HG03045 (cell line): ENCODE data around the gene JAZF1.

Experiments used
- ATAC-seq: cut with Tn5 transposase; IDR thresholded peaks from one replicate; pipeline ENCODE4 v1.9.1; 2021; ENCODE audit warnings: mild to moderate bottlenecking, moderate library complexity; ENCODE audit not compliant: unreplicated experiment

Gene JAZF1

DNA sequence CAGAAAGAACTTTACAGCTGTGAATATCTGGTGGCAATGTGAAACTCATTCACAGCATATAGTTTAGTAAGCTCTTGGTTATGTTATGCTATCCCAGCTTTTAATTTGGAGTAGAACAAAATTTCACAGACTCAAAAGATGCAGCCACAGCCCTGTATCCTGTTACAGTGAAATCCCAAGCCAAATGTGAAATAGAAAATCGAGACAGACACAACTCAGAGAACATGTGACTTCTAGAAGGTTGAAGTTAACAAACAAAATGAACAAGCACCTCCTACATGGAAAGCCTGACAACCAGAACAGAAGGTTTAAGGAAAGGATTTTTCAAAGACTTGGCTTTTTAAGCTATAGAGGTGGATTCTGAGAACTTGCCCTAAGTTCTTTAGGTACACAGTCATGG lies 39.6 kb downstream of the JAZF1 start:
- no peak for ATAC-seq

DNA sequence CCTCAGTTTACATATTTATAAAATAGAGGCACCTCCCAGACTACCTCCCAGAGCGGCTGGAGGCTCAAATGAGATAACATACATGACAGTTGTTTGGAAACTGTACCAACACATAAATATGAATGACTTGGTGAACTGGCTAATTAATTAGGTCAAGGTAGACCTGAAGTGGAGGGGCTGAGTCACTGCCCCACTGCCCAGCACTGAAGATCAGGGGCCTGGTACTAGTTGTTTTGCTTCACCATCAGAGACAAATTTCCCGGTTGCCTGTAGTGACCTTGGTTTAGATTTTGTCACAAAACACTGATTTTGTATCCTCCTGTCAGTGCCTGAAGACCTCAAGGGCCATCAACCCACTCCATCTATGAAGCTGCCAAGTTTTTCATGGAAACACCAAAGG lies 41.8 kb downstream of the JAZF1 start:
- ATAC-seq, result no peak

- no peak for ATAC-seq
Measured at GRCh38 chr7:28137463-28137862, 43.1 kb downstream of the JAZF1 start.

DNA sequence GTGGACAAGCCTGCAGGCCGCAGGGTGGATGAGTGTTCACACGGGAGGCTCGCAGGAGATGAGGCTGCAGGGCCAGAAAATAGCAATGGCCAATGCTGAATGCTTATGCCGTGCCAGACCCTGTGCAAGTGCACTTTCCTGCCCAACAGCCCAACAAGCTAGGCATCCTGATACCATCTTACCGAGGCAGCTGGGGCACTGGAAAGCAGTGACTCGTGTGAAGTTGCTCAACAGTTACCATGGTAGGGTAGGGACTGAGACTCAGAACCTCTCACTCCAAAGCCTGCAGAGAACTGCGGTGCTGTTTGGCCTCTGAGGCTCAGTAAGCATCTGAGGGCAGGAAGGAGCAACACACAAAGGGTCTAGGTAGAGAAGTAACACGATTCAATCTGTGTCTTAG lies 43.7 kb downstream of the JAZF1 start:
- ATAC-seq, result no peak

DNA sequence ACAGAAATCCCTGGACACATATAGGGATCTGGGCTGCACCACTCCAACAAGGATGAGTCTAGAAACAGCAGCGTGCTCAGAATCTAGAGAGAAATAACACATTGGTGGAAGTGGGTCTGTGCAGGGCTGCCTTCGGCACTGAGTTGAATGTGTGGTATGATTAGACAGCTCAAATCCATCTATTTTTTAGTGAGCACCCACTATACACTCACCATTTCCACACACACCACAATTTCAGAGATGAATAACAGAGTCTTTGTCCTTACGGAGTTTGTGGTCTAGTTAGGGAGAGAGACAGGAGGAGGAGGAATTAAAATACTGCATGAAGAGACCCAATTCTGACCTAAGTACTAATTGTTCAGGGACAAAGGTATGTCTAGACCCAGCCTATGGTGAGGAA lies 44.2 kb downstream of the JAZF1 start:
- ATAC-seq, result no peak

DNA sequence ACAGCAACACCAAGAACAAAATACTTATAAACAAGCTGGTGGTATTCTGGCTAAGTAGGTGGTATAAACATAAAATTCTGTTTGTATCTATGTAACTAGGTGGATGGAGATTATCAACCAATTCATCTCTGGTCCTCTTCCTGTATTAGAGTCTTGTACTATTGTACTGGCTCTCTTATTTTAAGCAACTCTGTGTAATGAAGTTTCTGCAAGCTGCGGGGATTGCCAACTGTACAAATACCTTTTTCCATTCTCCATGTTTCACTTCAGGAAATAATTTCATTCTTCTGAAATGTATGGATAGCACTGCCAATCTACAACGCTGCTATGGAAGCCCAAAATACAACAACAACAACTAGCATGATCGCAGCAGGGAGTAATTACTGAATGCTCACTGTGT lies 44.8 kb downstream of the JAZF1 start:
- ATAC-seq, result no peak

DNA sequence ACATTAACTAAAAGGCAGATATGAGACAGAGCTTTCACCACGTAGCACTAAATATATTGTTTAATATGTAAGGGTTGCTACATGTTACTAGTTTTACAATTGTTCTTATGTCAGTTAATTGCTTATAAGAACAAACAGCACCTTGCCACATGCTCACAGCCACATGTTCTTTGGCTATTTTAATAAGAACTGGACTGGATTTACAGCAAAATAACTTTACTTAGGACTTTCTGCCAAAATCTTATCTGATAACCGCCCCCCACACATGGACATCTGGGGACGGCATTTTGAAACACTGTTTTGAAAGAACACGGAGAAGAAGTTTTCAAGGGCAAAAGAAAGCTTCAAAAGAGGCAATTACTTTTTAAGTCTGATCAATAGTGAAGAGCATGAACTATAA lies 45.3 kb downstream of the JAZF1 start:
- ATAC-seq, result no peak

DNA sequence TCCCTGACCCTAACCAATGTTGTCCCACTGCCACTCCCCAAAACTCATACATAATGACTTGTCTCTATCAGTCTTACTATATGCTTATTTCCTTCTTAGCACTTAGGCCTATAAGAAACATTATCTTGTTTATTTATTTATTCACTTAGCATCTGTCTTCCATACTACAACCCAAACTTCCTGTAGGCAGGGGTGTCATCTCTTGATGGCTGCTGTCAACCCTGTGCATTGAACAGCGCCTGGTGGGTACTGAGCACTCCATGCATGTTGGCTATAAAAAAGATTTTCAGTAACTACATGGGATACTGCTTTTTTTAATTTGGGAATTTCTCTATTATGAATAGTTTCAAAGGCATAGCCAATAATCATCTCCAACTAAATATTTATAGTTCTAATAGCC lies 46.7 kb downstream of the JAZF1 start:
- no peak for ATAC-seq

DNA sequence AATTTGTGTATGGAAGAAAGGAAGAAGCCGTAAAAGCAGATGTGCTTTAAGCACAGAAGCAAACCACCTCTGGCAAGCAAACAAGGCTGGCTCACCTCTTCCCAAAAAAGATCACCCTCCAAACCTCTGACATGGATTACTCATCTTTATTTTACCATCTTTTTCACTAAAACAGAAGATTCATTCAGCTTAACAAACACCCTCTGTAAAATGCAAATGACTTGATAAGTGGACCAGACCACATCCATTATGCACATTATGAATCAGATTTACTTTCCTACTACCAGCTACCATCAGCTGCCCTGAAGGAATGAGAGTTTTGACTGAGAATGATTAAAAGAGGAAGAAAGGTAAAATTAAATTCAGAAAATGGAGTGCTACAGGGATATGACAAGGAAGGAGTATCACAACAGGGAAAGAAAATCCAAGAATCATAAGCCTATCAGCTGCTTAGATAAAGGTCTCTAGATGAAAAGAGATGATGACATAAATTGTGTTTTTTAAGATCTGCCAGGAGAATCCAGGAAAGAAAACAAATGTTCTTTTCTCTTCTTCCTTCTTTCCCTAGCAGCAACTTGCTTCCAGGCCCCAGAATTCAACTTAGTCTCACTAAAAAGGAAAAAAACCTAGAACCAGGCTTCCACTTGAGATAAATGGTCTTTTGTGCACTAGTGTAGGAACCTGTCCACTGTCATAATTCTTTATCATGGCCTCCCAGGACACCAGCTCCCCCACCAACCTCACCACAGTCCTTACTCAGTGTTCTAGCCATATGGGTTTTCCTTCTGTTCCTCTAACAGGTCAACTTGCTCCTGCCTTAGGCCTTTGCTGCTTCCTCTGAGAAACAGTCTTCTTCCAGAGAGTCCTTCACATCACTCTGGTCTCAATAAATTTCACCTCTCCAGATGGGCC lies 47.4 kb downstream of the JAZF1 start:
- ATAC-seq, result no peak

- no peak for ATAC-seq
Measured at GRCh38 chr7:28130277-28130676, 50.3 kb downstream of the JAZF1 start.

GRCh38 chr7:28128608-28129007 lies 52.0 kb downstream of the JAZF1 start:
- no peak for ATAC-seq

DNA sequence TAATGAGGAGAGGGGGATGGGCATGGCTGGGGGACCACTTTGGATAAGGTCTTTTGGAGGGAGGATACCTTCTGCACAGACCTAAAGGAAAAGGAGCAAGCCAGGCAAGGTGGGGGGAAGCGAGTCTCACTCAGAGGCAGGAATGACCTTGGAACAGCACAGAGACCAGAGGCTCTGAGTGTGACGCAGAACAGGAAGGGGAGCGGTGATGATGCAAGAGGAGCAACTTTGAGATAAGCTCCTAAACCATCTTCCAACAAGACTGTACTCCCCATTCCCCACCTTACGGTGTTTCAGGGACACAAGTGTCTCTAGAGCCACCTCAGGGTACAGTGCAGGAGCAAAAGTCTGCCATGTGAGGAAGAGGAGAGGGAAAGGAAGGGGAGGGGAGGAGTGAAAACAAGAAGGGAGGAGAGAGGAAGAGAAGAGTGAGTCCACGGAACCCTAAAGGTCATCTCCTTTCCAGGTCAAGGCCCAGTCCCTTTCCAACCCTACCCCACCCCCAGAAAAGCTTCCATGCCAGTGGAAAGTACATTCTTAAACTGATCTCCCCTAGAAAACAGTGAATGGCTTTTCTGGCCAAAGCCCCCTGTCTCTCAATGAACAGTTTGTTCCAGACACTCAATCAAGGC lies 54.1 kb downstream of the JAZF1 start:
- ATAC-seq, result no peak

DNA sequence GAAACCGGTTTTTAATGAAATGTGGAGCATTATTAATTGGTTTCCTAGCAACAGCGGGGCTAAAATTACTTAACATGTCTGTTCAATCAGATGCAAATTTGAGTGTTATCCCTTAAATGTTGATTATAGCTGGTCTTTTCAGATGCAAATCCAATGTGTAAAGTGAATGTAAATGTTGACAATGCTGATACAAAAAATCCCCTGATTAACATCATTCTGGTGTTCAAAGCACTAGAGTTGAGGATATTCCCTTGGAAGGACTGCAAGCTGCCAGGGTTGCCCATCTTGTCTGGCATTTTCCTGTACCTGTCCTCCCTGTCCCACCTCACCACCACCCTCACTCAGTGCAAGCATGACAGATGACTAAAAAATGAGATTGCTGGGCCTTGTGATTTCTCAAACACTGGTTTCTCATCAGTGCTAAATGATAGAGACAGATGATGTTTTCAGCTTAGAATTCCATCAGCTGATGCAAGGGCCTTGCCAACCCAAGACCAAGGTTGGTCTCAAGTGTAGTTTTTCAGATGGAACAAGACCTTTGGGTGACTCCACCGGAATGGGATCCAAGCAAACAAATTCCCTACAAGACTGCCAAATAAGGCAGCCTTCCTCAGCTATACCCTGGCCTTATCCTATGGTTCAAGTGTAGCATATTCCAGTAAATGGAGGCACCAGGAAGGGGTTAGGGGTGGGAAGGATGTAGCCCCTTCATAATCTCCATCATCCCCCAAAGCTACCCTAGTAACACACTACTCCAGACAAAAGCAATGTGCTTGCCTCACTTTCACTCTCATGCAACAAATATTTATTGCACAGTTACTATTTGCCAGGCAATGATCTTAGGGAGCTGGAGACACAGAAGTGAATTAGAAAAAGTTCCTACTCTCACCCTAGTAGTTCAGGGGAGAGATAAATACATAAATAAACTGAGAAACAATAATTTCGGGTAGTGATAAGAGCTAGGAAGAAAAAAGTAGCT lies 54.9 kb downstream of the JAZF1 start:
- ATAC-seq, result no peak

DNA sequence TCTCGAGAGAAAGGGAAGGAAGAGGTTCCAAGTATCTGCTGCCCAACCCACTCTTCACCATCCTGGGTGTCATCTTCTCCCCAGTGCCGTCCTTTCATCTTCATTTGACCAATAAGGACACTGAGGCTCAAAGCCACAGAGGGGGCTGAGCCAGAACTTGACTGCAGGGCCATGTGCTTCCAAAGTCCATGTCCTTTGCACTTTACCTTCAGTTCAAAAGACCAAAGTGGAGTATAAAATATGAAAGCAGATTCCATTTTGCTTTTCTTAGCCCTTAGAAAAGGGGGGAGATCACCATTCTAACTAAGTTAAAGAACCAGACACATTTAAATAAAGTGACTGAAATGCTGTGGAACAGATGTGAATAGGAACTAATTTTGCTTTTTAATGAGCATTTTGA lies 56.2 kb downstream of the JAZF1 start:
- no peak for ATAC-seq

DNA sequence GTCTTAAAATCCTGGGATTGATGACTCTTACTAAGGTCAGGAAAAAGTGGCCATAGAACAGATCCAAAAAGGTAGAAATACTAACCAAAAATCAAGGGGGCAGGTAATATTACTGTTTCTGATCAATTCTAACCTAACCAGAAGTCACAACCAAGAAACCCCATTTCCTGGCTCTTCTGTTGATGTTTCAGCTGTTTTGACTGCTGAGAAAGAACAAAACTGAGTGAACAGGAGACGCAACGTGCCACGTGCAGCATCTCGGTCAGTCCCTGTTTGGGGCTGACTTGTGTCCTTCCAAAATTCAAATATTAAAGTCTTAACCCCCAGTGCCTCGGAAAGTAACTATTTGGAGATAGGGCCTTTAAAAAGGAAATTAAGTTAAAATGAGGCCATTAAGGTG lies 56.8 kb downstream of the JAZF1 start:
- no peak for ATAC-seq

- no peak for ATAC-seq
Measured at GRCh38 chr7:28121496-28121895, 59.1 kb downstream of the JAZF1 start.

- no peak for ATAC-seq
Measured at GRCh38 chr7:28116041-28116440, 64.6 kb downstream of the JAZF1 start.

GRCh38 chr7:28115261-28115660 lies 65.3 kb downstream of the JAZF1 start:
- ATAC-seq, result no peak

DNA sequence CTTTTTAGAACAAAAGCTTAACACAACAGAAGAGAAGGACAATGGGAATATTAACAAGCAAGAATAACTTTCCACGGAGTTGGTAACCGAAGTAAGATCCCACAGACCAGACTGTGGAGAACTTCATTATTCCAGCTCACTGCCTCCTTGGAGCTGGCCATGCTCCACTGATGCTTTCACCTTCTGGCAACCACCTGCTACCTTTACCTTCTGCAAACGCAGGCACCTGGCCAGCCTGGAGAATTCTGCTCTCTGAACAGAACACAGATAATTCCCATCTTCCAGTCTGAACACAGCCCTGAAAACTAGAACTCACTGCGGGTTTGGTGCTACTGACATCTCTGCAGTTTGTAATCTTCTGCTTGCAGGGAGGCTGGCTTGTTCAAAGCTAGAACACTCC lies 66.5 kb downstream of the JAZF1 start:
- ATAC-seq, result no peak

GRCh38 chr7:28112883-28113540 lies 67.6 kb downstream of the JAZF1 start:
- ATAC-seq, result no peak

GRCh38 chr7:28112467-28112866 lies 68.1 kb downstream of the JAZF1 start:
- ATAC-seq, result no peak
